Cortex of kidney (tissue), 1 donor: ENCODE measurements around the gene CTXN1.

ENCODE experiments used
- DNase-seq: peaks from one replicate; lab custom pipeline; 2025; lab: John Stamatoyannopoulos, UW

CTXN1 gene

DNA sequence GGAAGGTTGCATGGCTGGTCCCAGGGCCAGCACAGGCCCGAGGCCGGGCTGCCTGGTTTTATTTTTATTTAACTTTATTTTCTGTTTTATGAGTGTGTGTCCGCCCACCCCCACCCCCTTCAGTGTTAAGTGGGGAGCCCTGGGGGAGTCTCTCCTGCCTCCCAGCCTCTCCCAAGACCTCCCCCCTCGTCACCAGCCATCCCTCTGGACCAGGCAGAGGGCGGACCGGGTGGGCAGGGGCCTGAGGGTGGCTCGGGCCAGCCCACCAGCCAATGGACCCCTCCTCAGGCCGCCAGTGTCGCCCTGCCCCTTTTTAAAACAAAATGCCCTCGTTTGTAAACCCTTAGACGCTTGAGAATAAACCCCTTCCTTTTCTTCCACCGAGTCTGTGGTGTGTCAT is 11.8 kb downstream of the CTXN1 start:
- no peak for DNase-seq

DNA sequence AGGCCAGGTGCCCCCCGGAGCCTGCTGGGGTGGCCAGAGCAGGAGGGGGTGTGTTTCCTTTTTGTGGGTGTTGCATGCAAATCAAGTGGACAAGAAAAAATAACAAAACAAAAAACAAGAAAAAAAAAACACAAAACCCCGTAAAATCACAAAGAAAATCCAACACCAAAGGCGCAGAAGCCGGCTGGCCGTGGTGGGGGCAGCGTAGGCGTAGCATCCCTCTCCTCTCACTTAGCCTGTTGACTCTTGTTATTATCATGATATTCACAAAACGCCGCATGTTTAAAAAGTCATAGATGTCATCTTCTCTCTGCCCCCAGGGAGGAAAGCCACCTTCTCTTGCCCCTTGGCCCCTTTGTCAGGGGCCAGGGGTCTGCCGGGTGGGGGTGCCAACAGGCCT is 12.3 kb downstream of the CTXN1 start:
- no peak for DNase-seq

DNA sequence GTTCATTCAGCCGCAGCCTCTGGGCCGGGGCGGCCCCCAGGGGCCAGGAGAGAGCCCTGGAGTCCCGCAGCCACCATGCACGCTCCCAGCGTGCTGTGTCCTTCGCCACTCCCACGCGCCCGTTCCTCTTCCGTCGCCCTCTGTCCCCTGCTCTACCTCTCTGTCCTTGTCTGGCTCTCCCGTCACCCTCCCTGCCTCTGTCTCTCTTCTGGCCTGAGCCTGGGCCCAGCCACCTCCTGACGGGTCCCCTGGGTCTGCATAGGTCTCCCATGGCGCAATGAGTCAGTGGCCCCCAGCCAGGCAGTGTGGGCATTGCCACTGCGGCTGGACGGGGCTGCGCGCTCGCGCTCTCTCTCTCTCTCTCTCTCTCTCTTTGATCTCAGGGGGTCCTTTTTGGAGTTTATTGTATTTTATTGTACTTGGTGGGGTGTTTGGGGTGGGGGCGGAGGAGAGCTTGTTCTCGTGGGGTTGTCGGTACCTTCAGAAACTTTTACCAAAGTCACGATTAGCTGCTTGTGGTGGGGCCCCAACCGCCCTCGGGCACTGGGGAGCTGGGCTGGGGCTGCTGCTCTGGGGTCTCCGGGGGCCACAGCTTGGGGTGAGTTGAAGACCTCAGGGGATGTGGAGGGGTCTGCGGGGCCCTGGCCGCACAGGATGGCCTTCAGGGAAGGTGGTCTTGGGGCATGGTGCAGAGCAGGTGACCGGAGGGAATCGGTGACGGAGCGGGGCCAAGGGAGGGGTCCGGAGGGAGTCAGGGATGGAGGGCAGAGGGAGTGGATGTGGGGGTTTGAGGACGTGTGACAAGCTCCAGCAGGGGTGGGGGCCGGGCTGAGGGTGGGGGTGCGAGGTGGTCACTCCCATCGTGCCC is 13.0 kb downstream of the CTXN1 start:
- no peak for DNase-seq

DNA sequence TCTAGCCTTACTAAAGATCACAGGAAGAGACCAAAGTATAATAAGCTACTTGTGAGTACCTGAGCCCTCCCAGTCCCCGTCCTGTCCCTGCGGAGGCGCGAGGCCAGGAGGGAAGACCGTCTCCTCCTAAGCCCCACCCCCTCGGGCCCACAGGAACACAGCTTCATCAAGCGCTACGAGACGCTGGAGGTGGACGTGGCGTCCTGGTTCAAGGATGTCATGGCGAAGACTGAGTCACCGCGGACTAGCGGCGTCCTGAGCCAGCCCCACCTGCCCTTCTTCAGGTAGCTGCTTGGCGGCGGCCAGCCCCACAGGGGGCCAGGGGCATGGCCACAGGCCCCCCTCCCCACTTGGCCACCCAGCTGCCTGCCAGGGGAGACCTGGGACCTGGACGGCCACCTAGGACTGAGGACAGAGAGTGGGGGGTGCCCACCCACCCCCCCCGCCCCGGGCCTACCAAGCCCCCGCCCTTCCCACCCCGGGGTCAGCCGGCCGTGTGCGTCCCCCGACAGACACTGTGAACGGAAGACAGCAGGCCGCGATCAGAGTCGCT is 13.7 kb downstream of the CTXN1 start:
- DNase-seq = no peak

DNA sequence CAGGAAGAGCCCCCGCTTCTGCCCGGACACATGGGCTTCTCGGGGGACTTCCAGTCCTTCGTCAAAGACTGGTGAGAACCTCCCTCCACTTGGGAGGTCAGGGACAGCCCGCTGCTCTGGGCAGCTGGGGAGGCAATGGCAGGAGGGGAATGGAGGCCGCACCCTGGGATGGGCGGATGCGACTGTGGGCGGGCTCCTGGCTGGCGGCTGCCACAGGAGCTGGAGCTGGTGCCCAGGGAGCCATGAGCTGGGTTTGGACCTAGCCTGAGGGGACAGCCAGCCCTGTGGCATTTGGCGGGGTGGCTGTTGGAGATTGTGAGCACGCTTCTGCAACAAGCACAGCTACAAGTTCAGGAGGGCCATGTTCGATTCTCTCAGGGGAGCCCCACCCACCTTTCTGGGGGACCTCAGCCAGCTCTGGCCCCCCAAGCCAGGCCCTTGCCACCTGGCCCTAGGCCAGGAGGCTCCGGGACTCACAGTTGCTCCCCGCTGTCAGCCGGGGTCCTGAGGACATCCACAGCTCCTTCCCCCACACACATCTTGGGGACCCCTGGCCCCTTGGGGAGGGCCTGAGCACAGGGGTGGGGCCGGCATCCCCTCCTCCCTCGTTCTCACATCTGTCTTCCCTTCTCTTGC is 14.3 kb downstream of the CTXN1 start:
- no peak for DNase-seq

DNA sequence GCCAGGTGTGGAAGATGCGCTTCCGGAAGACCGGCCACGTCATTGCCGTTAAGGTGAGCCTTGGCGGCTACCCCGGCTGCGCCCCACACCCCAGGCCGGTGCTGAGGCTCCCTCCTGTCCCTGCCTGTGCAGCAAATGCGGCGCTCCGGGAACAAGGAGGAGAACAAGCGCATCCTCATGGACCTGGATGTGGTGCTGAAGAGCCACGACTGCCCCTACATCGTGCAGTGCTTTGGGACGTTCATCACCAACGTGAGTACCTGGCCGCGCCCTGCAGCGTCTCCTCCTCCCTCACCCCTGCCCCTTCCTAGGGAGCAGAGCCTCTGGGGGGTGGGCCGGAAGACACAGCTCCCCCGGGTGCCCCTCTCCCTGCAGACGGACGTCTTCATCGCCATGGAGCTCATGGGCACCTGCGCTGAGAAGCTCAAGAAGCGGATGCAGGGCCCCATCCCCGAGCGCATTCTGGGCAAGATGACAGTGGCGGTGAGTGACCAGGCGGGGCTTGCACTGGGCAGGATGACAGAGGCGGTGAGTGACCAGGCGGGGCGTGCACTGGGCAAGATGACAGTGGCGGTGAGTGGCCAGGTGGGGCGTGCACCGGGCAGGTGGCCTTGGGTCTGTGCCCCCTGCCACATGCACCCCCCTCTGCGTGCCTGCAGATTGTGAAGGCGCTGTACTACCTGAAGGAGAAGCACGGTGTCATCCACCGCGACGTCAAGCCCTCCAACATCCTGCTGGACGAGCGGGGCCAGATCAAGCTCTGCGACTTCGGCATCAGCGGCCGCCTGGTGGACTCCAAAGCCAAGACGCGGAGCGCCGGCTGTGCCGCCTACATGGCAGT is 15.4 kb downstream of the CTXN1 start:
- DNase-seq = no peak

DNA sequence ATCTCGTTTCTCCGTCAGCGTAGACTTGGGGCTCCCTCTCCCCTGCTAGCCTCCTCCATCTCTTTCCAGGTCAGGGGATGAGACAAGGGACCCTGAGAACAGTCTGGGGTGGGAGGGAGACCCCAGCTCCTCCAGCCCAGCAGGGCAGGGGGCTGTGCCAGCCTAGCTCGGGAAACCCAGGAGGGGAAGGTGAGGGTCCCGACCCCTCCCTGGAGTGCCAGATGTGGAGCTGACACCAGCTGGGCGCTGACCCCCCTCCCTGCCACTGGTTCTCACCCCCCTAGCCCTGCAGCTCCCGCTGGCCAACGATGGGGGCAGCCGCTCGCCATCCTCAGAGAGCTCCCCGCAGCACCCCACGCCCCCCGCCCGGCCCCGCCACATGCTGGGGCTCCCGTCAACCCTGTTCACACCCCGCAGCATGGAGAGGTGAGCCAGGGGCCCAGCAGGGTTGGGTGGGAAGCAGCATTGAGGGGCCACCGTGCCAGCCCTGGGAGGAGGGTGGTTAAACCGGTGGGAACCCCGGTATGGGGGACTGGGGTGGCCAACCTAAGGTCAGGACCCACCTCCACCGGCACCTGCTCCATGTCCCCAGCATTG is 16.4 kb downstream of the CTXN1 start:
- DNase-seq = no peak

DNA sequence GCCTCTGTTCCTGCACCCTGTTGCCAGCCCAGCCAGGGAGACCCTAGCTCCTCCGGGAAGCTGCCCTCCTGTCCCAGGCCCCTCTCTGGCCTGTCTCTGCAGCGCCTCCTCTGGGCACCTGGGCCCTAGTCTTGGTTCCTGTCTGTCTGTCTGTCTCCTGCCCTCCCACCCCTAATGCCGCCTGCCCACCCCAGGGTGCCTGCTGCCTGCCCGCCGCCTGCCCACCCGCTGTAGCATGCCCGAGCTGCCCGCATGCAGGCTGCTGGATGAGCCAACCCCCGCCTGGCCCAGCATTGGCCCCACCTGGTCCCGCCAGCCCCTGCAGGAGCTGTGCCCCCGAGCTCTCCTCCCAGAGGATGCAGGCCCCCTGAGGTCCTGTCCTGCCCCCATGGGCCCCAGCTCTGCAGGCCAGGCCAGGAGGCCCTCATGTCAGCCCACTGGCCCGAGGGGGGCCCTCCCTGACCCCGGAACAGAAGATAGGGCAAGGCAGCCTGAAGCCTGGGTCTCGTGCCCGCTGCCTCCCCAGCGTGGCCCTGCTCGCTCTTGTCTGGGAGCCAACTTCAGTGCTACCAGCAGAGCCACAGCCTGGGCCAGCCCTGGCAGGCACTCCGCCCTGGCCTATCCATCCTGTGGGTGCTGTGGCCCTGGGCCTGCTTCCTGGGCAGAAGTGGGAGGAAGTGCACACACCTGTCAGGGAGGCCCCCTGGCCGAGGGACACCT is 17.0 kb downstream of the CTXN1 start:
- no peak for DNase-seq

DNA sequence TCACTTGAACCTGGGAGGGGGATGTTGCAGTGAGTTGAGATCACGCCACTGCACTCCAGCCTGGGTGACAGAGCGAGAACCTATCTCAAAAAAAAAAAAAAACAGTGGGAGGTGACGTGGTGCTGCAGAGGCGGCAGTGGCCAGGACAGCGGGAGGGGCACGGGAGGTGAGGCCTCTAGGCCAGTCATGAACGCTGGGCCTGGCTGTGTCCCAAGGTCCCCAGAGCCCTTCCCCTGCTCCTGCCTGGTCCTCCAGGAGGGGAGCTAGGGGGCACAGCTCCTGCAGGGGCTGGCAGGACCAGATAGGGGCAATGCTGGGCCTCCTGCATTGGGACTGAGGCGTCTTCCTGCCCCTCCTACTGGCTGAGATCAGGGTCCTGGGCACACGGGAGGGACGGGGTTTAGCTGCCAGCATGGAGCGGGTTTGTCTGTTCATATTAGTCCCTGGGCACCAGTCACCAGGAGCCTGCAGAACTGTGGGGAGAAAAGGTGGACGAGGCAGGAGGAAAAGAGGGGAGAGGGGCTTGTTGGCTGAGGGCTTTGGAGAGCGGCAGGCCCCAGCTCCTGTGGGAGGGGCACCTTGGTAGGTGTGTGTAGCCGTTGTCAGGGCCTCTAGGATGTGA is 17.7 kb downstream of the CTXN1 start:
- DNase-seq = no peak

DNA sequence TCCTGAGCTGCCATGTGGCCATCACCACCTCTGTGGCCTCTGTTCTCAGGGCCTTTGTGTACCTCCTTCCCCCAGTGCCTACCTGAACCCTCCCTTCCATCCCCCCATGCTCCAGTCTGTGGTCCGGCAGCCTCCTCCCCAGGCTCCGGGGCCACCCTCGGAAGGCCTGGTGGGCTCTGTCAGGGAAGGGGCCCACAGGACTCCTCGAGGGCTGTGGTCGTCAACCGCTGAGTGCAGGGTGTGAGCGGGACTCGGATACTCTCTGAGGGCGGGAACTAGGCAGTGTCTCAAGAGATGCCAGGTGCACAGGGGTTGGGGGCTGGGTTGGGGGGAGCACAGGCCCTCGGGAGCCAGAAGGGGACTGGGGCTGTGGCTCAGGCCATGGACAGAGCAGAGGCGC is 18.4 kb downstream of the CTXN1 start:
- no peak for DNase-seq

DNA sequence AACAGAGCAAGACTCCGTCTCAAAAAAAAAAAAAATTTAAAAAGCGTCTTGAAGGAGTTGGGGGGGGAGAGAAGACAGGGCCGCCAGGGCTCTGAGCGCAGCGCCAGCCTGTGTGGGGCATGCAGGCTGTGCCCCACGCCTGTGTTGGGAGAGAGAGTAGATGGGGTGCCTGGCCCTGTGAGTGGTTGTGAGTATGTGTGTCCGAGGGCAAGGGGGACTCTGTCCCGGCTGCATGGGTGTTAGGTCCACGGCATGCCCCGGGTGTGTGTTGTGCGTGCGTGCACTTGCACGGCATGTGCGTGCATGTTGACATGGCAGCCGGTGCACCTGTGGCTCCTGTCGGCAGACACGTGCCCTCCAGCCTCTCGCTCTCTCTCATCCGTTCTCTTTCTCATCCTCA is 18.8 kb downstream of the CTXN1 start:
- no peak for DNase-seq

DNA sequence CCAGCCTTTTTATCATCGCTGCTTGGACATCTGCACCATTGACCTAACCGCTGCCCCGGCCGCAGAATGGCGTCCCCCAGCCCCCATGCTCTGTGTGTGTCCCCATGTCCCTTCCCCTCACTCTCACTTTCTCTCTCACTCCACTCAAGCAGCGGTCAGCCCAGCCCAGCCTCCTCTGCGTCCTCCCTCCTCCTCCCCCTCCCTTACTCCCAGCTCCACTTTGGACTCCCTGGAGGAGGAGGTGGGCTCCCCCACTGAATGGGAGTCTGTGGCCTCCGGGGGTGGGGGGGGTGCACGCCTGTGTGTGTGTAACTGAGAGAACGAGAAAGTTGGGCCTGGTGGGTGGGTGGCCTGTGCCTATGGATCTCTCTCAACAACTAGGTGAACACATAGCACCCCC is 20.1 kb downstream of the CTXN1 start:
- DNase-seq = no peak

DNA sequence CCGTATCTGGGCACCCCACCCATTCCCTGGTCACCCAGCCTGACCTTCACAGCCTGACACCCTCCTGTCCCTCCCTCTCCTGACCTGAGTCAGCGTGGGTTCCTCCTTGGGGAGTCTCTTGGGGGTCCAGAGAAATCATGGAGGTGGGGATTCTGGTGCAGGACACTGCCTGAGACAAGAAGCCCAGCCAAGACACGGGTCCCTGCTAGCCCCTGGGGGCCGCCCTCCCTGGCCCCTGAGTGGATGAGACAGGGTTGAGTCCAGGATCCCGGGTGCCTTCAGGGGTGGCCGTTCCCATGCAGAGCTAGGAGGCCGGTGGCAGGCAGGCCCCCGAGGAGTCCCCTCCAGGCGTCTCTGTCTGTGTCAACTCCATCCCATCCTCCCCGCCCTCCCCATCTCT is 20.7 kb downstream of the CTXN1 start:
- no peak for DNase-seq

DNA sequence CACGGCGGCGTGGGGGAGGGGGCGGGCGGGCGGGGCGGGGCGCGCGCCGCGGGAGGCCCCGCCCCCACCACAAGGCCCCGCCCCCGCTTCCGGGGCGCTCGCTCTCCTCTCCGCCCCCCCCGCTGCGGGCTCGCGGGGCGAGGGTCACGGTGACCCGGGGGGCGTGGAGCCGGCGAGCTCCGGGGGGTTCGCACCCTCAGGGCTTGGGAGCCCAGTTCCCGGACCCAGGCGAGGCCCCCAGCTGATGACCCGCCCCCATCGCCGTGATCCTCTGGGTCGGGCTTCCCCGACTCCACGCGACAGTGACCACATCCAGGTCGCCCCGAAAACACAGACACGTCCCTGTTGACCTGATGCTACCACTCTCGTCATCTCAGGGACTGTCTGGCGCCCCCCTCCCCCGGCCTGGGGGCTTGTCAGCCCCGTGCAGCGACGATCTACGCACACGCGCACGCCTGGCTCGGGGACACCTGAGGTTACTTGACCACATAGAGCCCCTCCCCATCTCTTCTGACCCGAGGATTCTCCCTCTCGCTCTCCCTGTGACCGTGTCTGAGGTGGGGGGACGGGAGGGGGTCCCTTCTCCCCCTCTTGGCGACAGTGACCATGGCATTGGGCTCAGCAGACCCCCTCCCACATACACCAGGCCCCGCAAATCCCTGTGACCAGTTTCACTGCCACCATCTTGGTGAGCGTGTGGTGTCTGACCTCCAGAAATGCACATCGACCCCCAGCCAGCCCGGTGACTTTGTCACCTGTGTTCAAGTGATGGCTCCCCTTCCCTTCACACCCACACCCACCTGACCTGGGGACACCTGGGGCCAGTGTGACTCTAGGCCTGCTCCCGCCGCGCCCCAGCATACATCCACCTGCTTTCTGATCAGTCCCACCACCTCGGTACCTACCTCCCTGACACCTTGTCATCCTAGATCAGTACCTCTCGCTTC is 21.6 kb downstream of the CTXN1 start:
- no peak for DNase-seq

DNA sequence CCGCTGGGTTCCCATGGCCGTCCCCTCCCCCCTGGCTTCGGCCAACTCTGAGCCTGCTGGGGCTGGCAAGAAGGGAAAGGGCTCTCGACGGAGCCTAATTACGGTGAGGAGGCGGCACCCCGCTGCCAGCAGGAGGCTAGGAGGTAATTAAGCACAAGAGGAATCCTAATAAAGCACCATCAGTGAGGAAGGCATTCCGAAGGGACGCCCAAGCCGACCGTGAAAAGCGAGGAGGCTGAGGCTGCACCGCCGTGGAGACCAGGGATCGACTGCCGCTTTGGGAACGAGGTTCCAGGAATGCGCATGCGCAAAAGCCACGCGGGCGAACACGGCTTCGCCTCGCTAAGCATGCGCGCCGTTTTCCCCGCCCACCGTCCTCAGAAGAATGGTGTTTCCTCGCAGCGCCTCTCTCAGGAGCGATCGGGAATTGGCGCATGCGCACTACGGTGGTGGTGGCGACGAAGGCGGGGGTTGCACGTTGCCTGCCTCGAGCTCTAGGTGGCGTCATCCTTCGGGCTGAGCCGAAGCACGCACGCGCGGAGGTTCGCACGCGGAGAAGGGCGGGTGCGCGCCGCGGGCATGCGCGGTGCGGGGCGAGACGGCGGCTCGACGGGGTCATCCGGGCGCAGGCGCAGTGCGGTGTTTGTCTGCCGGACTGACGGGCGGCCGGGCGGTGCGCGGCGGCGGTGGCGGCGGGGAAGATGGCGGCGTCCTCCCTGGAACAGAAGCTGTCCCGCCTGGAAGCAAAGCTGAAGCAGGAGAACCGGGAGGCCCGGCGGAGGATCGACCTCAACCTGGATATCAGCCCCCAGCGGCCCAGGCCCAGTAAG is 22.5 kb downstream of the CTXN1 start, which contains the start of gene MAP2K7:
TSS of gene MAP2K7 (plus strand) at position 634 of the 830 bp plus-strand sequence. CDS start at position 702, 68 bp downstream.
- peak; percentile 96 for DNase-seq

DNA sequence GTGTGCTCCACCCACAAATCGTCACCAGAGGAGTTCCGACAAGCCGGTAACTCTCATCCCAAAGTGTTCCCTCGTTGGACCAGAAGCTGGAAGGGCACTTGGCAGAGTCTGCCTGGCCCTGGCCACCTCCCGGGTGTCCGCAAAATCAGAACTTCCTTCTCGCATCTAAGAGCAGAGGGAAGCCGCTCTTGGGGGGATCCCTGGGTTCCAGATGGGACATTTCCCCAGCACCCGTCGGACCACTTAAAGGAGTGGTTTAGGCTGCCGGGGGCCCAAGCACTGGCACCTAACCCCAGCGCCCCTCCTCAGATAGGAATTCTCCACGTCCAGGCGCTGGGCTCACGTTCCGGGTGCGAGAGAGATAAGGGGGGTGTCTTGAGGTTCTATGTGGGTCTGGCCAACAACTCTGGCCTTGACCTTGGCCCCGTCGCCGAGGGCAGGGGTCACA is 23.1 kb downstream of the CTXN1 start:
- no peak for DNase-seq

DNA sequence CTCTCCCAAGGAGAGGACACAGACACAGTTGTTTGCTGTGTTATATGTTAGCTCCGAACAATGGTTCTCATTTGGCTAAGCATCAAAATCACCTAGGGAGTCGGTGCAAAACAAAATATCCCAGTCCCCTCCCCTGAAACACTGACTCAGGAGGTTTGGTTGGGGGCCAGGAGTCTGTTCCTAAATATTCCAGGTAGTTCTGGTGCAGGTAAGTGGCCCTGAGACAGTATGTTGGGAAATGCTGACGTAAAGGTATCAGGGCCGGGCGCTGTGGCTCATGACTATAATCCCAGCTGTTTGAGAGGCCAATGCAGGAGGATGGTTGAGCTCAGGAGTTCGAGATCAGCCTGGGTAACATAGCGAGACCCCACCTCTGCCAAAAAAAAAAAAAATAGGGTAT is 24.6 kb downstream of the CTXN1 start:
- DNase-seq = no peak

DNA sequence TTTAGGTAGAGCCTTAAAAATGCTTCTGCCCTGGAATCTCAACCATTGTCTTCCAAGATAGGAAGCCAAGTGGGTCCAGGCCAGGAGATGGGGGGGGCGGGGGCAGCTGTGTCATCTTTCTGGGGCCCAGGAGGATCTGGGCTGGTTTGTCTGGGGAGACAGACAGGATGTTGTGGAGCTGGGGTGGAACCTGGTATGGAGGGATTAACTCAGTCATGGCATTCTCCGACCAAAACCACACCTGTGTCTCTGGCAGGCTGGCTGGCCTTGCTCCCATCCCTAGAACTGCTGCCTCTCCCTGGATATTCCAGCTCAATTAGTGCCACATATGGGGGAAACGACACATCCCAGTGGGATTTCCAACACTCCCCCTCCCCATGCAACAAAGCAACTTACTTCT is 25.0 kb downstream of the CTXN1 start:
- DNase-seq = no peak
